GM12874 (cell line): ENCODE results near the gene HOXC13.

Experiments
- TF ChIP-seq, protein P1 (sequence below): IDR thresholded peaks from 2 replicates; pipeline ENCODE4 v1.5.1; 2011; ENCODE audit warnings: low read depth, mild to moderate bottlenecking, control low read depth, low read length, moderate library complexity; ENCODE audit not compliant: insufficient read depth

The HOXC13 gene

GRCh38 chr12:53938326-53939140, at the start of gene HOXC13:
Gene HOXC13 (plus strand): TSS chr12:53938831. CDS start chr12:53938907, 76 bp downstream.
- TF ChIP-seq, protein P1, sequence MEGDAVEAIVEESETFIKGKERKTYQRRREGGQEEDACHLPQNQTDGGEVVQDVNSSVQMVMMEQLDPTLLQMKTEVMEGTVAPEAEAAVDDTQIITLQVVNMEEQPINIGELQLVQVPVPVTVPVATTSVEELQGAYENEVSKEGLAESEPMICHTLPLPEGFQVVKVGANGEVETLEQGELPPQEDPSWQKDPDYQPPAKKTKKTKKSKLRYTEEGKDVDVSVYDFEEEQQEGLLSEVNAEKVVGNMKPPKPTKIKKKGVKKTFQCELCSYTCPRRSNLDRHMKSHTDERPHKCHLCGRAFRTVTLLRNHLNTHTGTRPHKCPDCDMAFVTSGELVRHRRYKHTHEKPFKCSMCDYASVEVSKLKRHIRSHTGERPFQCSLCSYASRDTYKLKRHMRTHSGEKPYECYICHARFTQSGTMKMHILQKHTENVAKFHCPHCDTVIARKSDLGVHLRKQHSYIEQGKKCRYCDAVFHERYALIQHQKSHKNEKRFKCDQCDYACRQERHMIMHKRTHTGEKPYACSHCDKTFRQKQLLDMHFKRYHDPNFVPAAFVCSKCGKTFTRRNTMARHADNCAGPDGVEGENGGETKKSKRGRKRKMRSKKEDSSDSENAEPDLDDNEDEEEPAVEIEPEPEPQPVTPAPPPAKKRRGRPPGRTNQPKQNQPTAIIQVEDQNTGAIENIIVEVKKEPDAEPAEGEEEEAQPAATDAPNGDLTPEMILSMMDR, result no peak

- TF ChIP-seq, protein P1, result no peak
Measured at GRCh38 chr12:53890081-53890480, 48.5 kb upstream of the HOXC13 start.

DNA sequence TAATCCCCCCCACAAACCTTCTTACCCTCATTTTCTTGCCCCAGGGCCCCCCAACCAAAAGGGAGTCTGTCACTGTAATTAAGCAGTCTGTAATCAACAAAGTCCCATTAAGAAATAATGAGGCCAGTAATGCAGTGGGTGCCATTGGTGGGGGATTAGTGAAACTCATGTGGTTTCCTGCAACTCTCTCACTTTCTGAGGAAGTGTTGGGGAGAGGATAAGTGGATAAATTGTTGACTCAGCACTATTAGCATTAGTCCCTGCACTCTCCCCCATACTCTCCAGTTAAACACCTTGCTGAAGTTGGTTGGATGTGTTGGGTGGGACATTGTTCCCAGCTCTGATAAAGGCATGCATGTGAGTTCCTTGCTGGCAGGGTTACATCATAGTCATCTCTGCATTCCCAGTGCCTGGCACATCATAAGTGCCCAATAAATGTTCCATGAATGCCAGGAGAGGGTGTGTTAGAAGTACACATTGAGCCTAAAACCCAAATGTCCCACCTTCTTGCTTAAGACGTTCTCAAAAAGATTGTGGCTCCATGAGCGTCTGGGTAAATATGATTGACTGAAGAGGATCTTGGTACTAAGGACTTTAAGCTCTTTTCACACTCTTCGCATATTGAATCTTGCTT, 45.8 kb upstream of the HOXC13 start:
- TF ChIP-seq, protein P1, result no peak

DNA sequence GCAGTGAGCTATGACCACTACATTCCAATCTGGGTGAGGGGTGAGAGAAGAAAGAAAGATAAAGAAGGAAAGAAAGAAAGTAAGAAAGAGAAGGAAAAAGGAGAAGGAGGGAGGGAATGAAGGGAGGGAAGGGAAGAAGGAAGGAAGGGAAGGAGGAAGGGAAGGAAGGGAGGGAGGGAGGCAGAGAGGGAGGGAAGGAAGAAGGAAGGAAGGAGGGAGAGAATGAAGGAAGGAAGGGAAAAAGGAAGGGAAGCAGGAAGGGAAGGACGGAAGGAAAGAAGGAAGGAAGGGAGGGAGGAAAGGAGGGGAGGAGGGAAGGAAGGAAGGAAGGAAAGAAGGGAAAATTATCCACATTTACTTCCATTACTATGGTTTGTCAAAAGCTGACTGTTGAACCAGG, 39.4 kb upstream of the HOXC13 start:
- TF ChIP-seq, protein P1, result no peak

- TF ChIP-seq, protein P1, result no peak
Measured at GRCh38 chr12:53907103-53907502, 31.5 kb upstream of the HOXC13 start.

GRCh38 chr12:53916788-53917655, 21.6 kb upstream of the HOXC13 start:
- TF ChIP-seq, protein P1, result no peak
